ENCODE measurements around the gene NF1.

Gene NF1

GRCh38 chr17:31060791-31061550, 33.8 kb upstream of the NF1 start:
- Histone ChIP-seq H3K4me1 (ENCODE audit: control insufficient read depth, insufficient read depth, low read length) (no peaks in the 10 kb centered on the region), H3K4me3 (ENCODE audit: low read depth, low read length) (no peak overlapping the region)

GRCh38 chr17:31061678-31062077, 33.1 kb upstream of the NF1 start:
- Histone ChIP-seq H3K9ac (ENCODE audit: low read depth, low read length) (no peak overlapping the region), H3K36me3 (ENCODE audit: control insufficient read depth, insufficient read depth, low read length) (no peaks in the 10 kb centered on the region), H3K27me3 (ENCODE audit: control insufficient read depth, insufficient read depth, low read length) (no peaks in the 10 kb centered on the region), H3K4me3 (ENCODE audit: low read depth, low read length) (no peak overlapping the region), H3K4me1 (ENCODE audit: control insufficient read depth, insufficient read depth, low read length) (no peaks in the 10 kb centered on the region), H3K9me3 (ENCODE audit: control insufficient read depth, insufficient read depth, low read length) (no peaks in the 10 kb centered on the region)

More at GRCh38 chr17:31060791-31061550, 33.8 kb upstream of the NF1 start:
- Histone ChIP-seq H3K27me3 (ENCODE audit: control insufficient read depth, insufficient read depth, low read length) (no peaks in the 10 kb centered on the region), H3K9ac (ENCODE audit: low read depth, low read length) (no peak overlapping the region), H3K9me3 (ENCODE audit: control insufficient read depth, insufficient read depth, low read length) (no peaks in the 10 kb centered on the region), H3K36me3 (ENCODE audit: control insufficient read depth, insufficient read depth, low read length) (no peaks in the 10 kb centered on the region)

GRCh38 chr17:31062346-31062745, 32.4 kb upstream of the NF1 start:
- Histone ChIP-seq H3K4me3 (ENCODE audit: low read depth, low read length) (no peak overlapping the region), H3K9me3 (ENCODE audit: control insufficient read depth, insufficient read depth, low read length) (no peaks in the 10 kb centered on the region), H3K9ac (ENCODE audit: low read depth, low read length) (no peak overlapping the region), H3K36me3 (ENCODE audit: control insufficient read depth, insufficient read depth, low read length) (no peaks in the 10 kb centered on the region), H3K27me3 (ENCODE audit: control insufficient read depth, insufficient read depth, low read length) (no peaks in the 10 kb centered on the region), H3K4me1 (ENCODE audit: control insufficient read depth, insufficient read depth, low read length) (no peaks in the 10 kb centered on the region)

GRCh38 chr17:31064707-31065106, 30.1 kb upstream of the NF1 start:
- no peaks in the 10 kb centered on the region for H3K9me3 ChIP-seq (ENCODE audit: control insufficient read depth, insufficient read depth, low read length)
- no peaks in the 10 kb centered on the region for H3K4me1 ChIP-seq (ENCODE audit: control insufficient read depth, insufficient read depth, low read length)
- no peak overlapping the region for H3K9ac ChIP-seq (ENCODE audit: low read depth, low read length)
- no peak overlapping the region for H3K4me3 ChIP-seq (ENCODE audit: low read depth, low read length)
- H3K36me3 ChIP-seq (ENCODE audit: control insufficient read depth, insufficient read depth, low read length): no peaks in the 10 kb centered on the region
- H3K27me3 ChIP-seq (ENCODE audit: control insufficient read depth, insufficient read depth, low read length): no peaks in the 10 kb centered on the region

GRCh38 chr17:31067691-31068184, 27.0 kb upstream of the NF1 start:
- H3K36me3 ChIP-seq (ENCODE audit: control insufficient read depth, insufficient read depth, low read length): no peaks in the 10 kb centered on the region
- no peaks in the 10 kb centered on the region for H3K27me3 ChIP-seq (ENCODE audit: control insufficient read depth, insufficient read depth, low read length)
- no peak overlapping the region for H3K4me3 ChIP-seq (ENCODE audit: low read depth, low read length)
- H3K9me3 ChIP-seq (ENCODE audit: control insufficient read depth, insufficient read depth, low read length): no peaks in the 10 kb centered on the region
- H3K9ac ChIP-seq (ENCODE audit: low read depth, low read length): no peak overlapping the region
- H3K4me1 ChIP-seq (ENCODE audit: control insufficient read depth, insufficient read depth, low read length): peaks cover 3% of the 10 kb centered on the region

GRCh38 chr17:31068291-31068690, 26.5 kb upstream of the NF1 start:
- Histone ChIP-seq H3K4me3 (ENCODE audit: low read depth, low read length) (no peak overlapping the region), H3K4me1 (ENCODE audit: control insufficient read depth, insufficient read depth, low read length) (peaks cover 3% of the 10 kb centered on the region), H3K36me3 (ENCODE audit: control insufficient read depth, insufficient read depth, low read length) (no peaks in the 10 kb centered on the region), H3K9me3 (ENCODE audit: control insufficient read depth, insufficient read depth, low read length) (no peaks in the 10 kb centered on the region), H3K27me3 (ENCODE audit: control insufficient read depth, insufficient read depth, low read length) (no peaks in the 10 kb centered on the region), H3K9ac (ENCODE audit: low read depth, low read length) (no peak overlapping the region)

- Histone ChIP-seq H3K36me3 (ENCODE audit: control insufficient read depth, insufficient read depth, low read length) (no peaks in the 10 kb centered on the region), H3K4me1 (ENCODE audit: control insufficient read depth, insufficient read depth, low read length) (peaks cover 18% of the 10 kb centered on the region)
Observed at GRCh38 chr17:31072186-31072585, 22.6 kb upstream of the NF1 start.

GRCh38 chr17:31073411-31073810, 21.4 kb upstream of the NF1 start:
- H3K9me3 ChIP-seq (ENCODE audit: control insufficient read depth, insufficient read depth, low read length): no peaks in the 10 kb centered on the region
- H3K36me3 ChIP-seq (ENCODE audit: control insufficient read depth, insufficient read depth, low read length): no peaks in the 10 kb centered on the region
- H3K9ac ChIP-seq (ENCODE audit: low read depth, low read length): no peak overlapping the region
- H3K27me3 ChIP-seq (ENCODE audit: control insufficient read depth, insufficient read depth, low read length): no peaks in the 10 kb centered on the region
- peaks cover 18% of the 10 kb centered on the region for H3K4me1 ChIP-seq (ENCODE audit: control insufficient read depth, insufficient read depth, low read length)
- no peak overlapping the region for H3K4me3 ChIP-seq (ENCODE audit: low read depth, low read length)

More at GRCh38 chr17:31072186-31072585, 22.6 kb upstream of the NF1 start:
- no peaks in the 10 kb centered on the region for H3K27me3 ChIP-seq (ENCODE audit: control insufficient read depth, insufficient read depth, low read length)
- H3K9me3 ChIP-seq (ENCODE audit: control insufficient read depth, insufficient read depth, low read length): no peaks in the 10 kb centered on the region
- no peak overlapping the region for H3K9ac ChIP-seq (ENCODE audit: low read depth, low read length)
- H3K4me3 ChIP-seq (ENCODE audit: low read depth, low read length): no peak overlapping the region

GRCh38 chr17:31074772-31075555, 19.8 kb upstream of the NF1 start:
- Histone ChIP-seq H3K36me3 (ENCODE audit: control insufficient read depth, insufficient read depth, low read length) (no peaks in the 10 kb centered on the region), H3K27me3 (ENCODE audit: control insufficient read depth, insufficient read depth, low read length) (no peaks in the 10 kb centered on the region)

GRCh38 chr17:31078290-31078689, 16.5 kb upstream of the NF1 start:
- Histone ChIP-seq H3K4me3 (ENCODE audit: low read depth, low read length) (no peak overlapping the region), H3K9me3 (ENCODE audit: control insufficient read depth, insufficient read depth, low read length) (no peaks in the 10 kb centered on the region), H3K36me3 (ENCODE audit: control insufficient read depth, insufficient read depth, low read length) (no peaks in the 10 kb centered on the region), H3K27me3 (ENCODE audit: control insufficient read depth, insufficient read depth, low read length) (no peaks in the 10 kb centered on the region), H3K9ac (ENCODE audit: low read depth, low read length) (no peak overlapping the region), H3K4me1 (ENCODE audit: control insufficient read depth, insufficient read depth, low read length) (peaks cover 17% of the 10 kb centered on the region)

More at GRCh38 chr17:31074772-31075555, 19.8 kb upstream of the NF1 start:
- Histone ChIP-seq H3K4me1 (ENCODE audit: control insufficient read depth, insufficient read depth, low read length) (peaks cover 21% of the 10 kb centered on the region), H3K9me3 (ENCODE audit: control insufficient read depth, insufficient read depth, low read length) (no peaks in the 10 kb centered on the region), H3K9ac (ENCODE audit: low read depth, low read length) (no peak overlapping the region), H3K4me3 (ENCODE audit: low read depth, low read length) (no peak overlapping the region)

- Histone ChIP-seq H3K9ac (ENCODE audit: low read depth, low read length) (no peak overlapping the region), H3K4me3 (ENCODE audit: low read depth, low read length) (no peak overlapping the region), H3K9me3 (ENCODE audit: control insufficient read depth, insufficient read depth, low read length) (no peaks in the 10 kb centered on the region)
Observed at GRCh38 chr17:31079731-31080130, 15.0 kb upstream of the NF1 start.

GRCh38 chr17:31085563-31085962, 9.2 kb upstream of the NF1 start:
- no peak overlapping the region for H3K9ac ChIP-seq (ENCODE audit: low read depth, low read length)
- H3K27me3 ChIP-seq (ENCODE audit: control insufficient read depth, insufficient read depth, low read length): no peaks in the 10 kb centered on the region
- no peaks in the 10 kb centered on the region for H3K9me3 ChIP-seq (ENCODE audit: control insufficient read depth, insufficient read depth, low read length)
- no peaks in the 10 kb centered on the region for H3K36me3 ChIP-seq (ENCODE audit: control insufficient read depth, insufficient read depth, low read length)
- H3K4me3 ChIP-seq (ENCODE audit: low read depth, low read length): no peak overlapping the region
- no peaks in the 10 kb centered on the region for H3K4me1 ChIP-seq (ENCODE audit: control insufficient read depth, insufficient read depth, low read length)

More at GRCh38 chr17:31079731-31080130, 15.0 kb upstream of the NF1 start:
- H3K4me1 ChIP-seq (ENCODE audit: control insufficient read depth, insufficient read depth, low read length): peaks cover 16% of the 10 kb centered on the region
- no peaks in the 10 kb centered on the region for H3K27me3 ChIP-seq (ENCODE audit: control insufficient read depth, insufficient read depth, low read length)
- no peaks in the 10 kb centered on the region for H3K36me3 ChIP-seq (ENCODE audit: control insufficient read depth, insufficient read depth, low read length)

Data from iPS-15b (cell line).